ENCODE results near the gene ZFP36L2.

ZFP36L2 gene

GRCh38 chr2:43178602-43179542, 47.5 kb downstream of the ZFP36L2 start:
- peak in 9 of 42 donors; percentile 13 to 73 (median 41) for DNase-seq
- intact Hi-C loops (cut with DNase I): no loop called here

DNA sequence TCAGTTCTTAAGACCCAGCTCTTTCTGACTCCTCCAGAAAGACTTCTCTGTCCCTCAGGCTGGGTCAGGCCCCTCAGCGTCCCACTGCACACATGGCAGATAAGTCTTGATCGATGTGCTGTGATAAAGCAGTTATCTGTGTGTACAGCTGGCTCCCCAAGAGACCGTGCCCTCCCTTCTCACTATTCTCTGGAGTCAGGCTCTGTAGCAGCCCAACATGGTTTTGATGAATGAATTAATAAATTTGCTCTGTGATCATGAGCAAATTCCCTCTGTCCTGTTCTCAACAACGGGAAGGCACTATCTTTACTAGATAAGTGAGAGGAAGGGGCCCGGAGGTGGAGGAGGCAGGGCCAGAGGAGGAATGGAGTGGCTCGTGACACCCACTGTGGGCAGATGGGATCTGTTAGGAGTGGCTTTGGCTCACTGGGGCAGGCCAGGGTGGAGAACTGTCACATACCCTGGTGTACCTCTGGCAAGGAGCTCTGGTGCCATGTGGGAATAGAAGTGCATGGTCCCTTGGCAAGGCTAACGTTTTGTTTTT, 48.3 kb downstream of the ZFP36L2 start:
- intact Hi-C loops (cut with DNase I): no loop called here
- no peak for DNase-seq

- intact Hi-C loops (cut with DNase I): no loop called here
- DNase-seq: no peak
Measured at GRCh38 chr2:43176449-43176848, 50.0 kb downstream of the ZFP36L2 start.

DNA sequence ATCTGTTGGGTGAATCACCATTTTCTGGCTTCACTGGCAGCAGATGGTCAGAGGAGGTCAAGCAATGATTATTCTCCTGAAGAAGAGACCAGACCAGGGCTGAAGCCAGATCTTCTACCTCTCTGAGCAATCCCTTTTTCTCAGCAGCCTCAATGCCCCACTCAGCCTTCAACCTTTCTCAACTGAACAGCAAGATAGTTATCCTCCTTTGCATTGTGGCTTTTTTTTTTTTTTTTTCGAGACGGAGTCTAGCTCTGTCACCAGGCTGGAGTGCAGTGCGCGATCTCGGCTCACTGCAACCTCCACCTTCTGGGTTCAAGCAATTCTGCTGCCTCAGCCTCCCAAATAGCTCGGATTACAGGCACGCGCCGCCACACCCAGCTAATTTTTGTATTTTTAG, 50.5 kb downstream of the ZFP36L2 start:
- intact Hi-C loops (cut with DNase I): no loop called here
- no peak for DNase-seq

DNA sequence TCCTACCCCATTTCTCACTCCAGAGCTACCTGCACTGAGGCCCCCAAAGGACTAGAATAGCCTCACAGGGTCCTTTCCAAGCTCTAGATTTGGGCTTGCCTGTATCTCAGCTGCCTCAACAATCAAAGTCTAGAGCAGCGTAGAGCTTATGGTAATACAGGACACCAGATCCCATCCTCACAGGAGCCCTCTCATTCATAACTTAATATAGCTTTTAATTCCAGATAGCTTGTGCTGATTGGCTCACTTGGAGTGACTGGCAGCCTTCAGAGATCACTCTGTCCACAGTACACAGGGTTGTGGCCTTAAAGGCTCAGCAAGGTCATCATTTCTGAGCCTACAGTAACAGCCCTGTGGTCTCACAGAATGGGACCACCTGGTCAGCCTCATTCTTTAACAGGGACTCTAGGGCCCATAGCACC, 51.4 kb downstream of the ZFP36L2 start:
- no peak for DNase-seq
- intact Hi-C loops (cut with DNase I): no loop called here

GRCh38 chr2:43174368-43174916, 52.0 kb downstream of the ZFP36L2 start:
- peak in 13 of 42 donors; percentile 7 to 39 (median 26) for DNase-seq
- intact Hi-C loops (cut with DNase I): no loop called here
